Calu3 (cell line): Measurements from ENCODE around the gene SCN1B. TPM values are rescaled to one million over a fixed set of nuclear protein-coding genes. Genes with fewer than 3 reads are reported as not detected.

Experiments used
- BruUV-seq: library from RNA; stranded (reverse); fragments of 400-500 nt; replicated peaks from 2 replicates; lab custom pipeline; 2021; lab: Mats Ljungman, UMichigan
- CTCF ChIA-PET: fragments of 300-600 bp; sonication (Branson Sonifier 250); formaldehyde crosslinking; loops from one replicate; lab custom pipeline; 2022; ENCODE audit warnings: antibody characterized with exemption; lab: Charles Lee
- DNase-seq: peaks from one replicate; pipeline ENCODE4 v3.0.0; 2022
- H3K27ac Mint-ChIP-seq: one replicate; pipeline ENCODE4 v1.8.0; 2022; ENCODE audit warnings: mixed read lengths; ENCODE audit not compliant: unreplicated experiment
- H3K27me3 Mint-ChIP-seq: one replicate; pipeline ENCODE4 v1.8.0; 2022; ENCODE audit warnings: mixed read lengths; ENCODE audit not compliant: unreplicated experiment
- H3K36me3 Mint-ChIP-seq: one replicate; pipeline ENCODE4 v1.8.0; 2022; ENCODE audit warnings: mild to moderate bottlenecking, moderate library complexity, mixed read lengths; ENCODE audit not compliant: insufficient read depth, unreplicated experiment
- H3K4me1 Mint-ChIP-seq: one replicate; pipeline ENCODE4 v1.8.0; 2022; ENCODE audit warnings: mild to moderate bottlenecking, low read depth, mixed read lengths; ENCODE audit not compliant: unreplicated experiment
- H3K4me3 Mint-ChIP-seq: one replicate; pipeline ENCODE4 v1.8.0; 2022; ENCODE audit warnings: mild to moderate bottlenecking, low read depth, moderate library complexity, mixed read lengths; ENCODE audit not compliant: unreplicated experiment
- H3K9me3 Mint-ChIP-seq: one replicate; pipeline ENCODE4 v1.8.0; 2022; ENCODE audit warnings: low read depth, mixed read lengths; ENCODE audit not compliant: unreplicated experiment
- intact Hi-C: fragments of 100-400 bp; cut with micrococcal nuclease; formaldehyde crosslinking; loops from one replicate; pipeline ENCODE4 v1.10.0; 2022; ENCODE audit not compliant: unreplicated experiment
- total RNA-seq: library from RNA; stranded (reverse); gene quantifications from 2 replicates; pipeline ENCODE4 v1.2.3, GENCODE V29; 2022
- TF ChIP-seq, protein P1 (sequence below): fragments of 200-600 bp; IDR thresholded peaks from one replicate; pipeline ENCODE4 v1.8.0; 2022; ENCODE audit warnings: antibody characterized with exemption; ENCODE audit not compliant: unreplicated experiment

The SCN1B gene
- total RNA-seq, 1 experiment from 2014 or later, result 1.4 TPM

DNA sequence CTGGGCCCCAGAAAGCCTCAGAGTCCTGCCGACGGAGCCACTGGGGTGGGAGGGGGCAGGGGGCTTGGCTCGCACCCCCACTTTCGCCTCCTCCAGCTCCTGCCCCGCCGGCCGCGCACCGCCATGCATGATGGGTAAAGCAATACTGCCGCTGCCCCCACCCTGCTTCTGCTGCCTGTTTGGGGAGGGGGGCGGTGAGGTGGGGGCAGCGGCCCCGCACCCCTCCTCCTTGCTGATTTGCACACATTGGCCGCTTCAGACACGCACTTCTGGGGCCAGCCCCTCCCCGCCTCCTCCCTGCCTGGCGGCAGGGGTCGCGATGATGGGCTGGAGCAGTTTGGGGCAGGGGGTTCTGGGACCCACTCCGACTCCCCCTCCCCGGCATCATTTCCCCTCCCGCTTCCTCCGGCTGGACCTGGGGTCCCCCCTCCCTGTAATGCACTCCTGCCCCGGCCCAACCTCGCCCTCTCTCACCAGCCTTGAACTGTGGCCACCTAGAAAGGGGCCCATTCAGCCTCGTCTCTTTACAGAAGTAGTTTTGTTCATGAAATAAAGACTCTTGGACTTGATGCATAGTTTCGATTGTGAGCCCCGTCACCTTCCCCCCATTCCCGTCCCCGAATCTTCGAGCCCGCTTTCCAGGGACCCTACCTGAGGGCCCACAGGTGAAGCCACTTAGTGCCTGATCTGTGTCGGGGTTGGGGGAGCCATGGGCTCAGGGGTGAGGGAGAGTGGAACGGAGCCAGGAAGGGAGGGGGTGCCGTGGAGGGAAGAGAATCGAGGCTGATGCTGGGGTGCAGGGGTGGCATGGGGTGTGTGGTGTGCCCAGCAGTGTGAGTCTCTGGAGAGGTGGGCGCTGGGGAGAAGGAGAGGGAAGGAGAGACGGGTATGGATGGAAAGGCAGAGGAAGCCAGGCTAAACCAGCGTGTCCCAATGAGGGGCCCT is 9.9 kb downstream of the SCN1B start:
- CTCF ChIA-PET, result no interaction called here
- Mint-ChIP-seq H3K4me3 (peak overlapping the region; percentile 39), H3K36me3 (peaks cover 11% of the 10 kb centered on the region), H3K9me3 (no peaks in the 10 kb centered on the region), H3K4me1 (peaks cover 33% of the 10 kb centered on the region), H3K27me3 (no peaks in the 10 kb centered on the region), H3K27ac (peak overlapping the region; percentile 24)
- no peak for DNase-seq
- intact Hi-C loops, result no loop called here
- TF ChIP-seq, protein P1, sequence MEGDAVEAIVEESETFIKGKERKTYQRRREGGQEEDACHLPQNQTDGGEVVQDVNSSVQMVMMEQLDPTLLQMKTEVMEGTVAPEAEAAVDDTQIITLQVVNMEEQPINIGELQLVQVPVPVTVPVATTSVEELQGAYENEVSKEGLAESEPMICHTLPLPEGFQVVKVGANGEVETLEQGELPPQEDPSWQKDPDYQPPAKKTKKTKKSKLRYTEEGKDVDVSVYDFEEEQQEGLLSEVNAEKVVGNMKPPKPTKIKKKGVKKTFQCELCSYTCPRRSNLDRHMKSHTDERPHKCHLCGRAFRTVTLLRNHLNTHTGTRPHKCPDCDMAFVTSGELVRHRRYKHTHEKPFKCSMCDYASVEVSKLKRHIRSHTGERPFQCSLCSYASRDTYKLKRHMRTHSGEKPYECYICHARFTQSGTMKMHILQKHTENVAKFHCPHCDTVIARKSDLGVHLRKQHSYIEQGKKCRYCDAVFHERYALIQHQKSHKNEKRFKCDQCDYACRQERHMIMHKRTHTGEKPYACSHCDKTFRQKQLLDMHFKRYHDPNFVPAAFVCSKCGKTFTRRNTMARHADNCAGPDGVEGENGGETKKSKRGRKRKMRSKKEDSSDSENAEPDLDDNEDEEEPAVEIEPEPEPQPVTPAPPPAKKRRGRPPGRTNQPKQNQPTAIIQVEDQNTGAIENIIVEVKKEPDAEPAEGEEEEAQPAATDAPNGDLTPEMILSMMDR, result no peak
- BruUV-seq, result no TSS peak

GRCh38 chr19:35040826-35041547 is 10.7 kb downstream of the SCN1B start:
- Mint-ChIP-seq H3K9me3 (no peaks in the 10 kb centered on the region), H3K36me3 (peaks cover 11% of the 10 kb centered on the region), H3K4me1 (peaks cover 33% of the 10 kb centered on the region), H3K4me3 (peak overlapping the region; percentile 39), H3K27me3 (no peaks in the 10 kb centered on the region), H3K27ac (peak overlapping the region; percentile 24)
- CTCF ChIA-PET, result no interaction called here
- TF ChIP-seq, protein P1, result no peak
- intact Hi-C loops, result no loop called here
- no TSS peak for BruUV-seq
- peak; percentile 69 for DNase-seq

DNA sequence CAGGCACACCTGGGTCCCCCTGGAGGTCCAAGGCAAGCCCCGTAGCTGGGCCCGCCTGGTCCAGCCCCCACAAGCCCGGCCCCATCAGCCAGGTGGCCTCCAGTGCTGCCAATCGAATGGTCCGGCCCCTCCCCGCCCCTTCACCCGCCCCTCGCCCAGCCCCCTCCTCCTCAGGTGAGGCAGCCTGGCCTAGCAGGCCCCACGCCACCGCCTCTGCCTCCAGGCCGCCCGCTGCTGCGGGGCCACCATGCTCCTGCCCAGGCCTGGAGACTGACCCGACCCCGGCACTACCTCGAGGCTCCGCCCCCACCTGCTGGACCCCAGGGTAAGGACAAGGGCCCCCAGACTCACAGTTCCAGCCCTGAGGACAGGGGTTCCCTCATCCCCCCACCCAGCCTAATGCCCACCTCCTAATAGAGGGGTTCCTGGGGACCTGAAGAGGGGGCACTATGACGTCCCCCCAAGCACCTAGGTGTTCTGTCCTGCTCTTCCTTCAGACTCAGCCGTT is 11.3 kb downstream of the SCN1B start, which contains the start of gene HPN:
Gene HPN (plus strand): TSS at position 174 of the 508 bp plus-strand sequence. CDS start 786 bp downstream, outside the sequence.
- CTCF ChIA-PET, result no interaction called here
- intact Hi-C loops, result no loop called here
- Mint-ChIP-seq H3K27ac (peak within 1 kb of the TSS; percentile 54), H3K36me3 (peaks cover 11% of the 10 kb centered on the region), H3K9me3 (no peaks in the 10 kb centered on the region), H3K4me3 (peak within 1 kb of the TSS; percentile 39), H3K27me3 (no peaks in the 10 kb centered on the region), H3K4me1 (peaks cover 33% of the 10 kb centered on the region)
- no TSS peak for BruUV-seq
- DNase-seq, result peak; percentile 38
- TF ChIP-seq, protein P1, result no peak

- TF ChIP-seq, protein P1, result no peak
- Mint-ChIP-seq H3K9me3 (no peaks in the 10 kb centered on the region), H3K27ac (peak overlapping the region; percentile 54), H3K36me3 (peaks cover 11% of the 10 kb centered on the region), H3K4me3 (peak overlapping the region; percentile 39), H3K4me1 (peaks cover 33% of the 10 kb centered on the region), H3K27me3 (no peaks in the 10 kb centered on the region)
- intact Hi-C loops, result no loop called here
- no TSS peak for BruUV-seq
- CTCF ChIA-PET, result no interaction called here
- DNase-seq, result no peak
Observed at GRCh38 chr19:35042056-35042730, 11.9 kb downstream of the SCN1B start.
